Fibroblast of the aortic adventitia (primary cell): ENCODE measurements around the gene STRA6. TPM values are rescaled to one million over a fixed set of nuclear protein-coding genes. Genes with fewer than 3 reads are reported as not detected.

Source experiments
- DNase-seq: peaks from one replicate; pipeline ENCODE4 v3.0.0-alpha.2; 2010; ENCODE audit warnings: low read depth
- H3K4me3 ChIP-seq: 2 replicates; pipeline ENCODE4 v1.5.1; 2011; ENCODE audit warnings: low read depth, mild to moderate bottlenecking, control low read depth, low read length, moderate library complexity
- CTCF ChIP-seq: IDR thresholded peaks from 2 replicates; pipeline ENCODE4 v1.5.1; 2011; ENCODE audit warnings: mild to moderate bottlenecking, low read length, control low read depth, inconsistent platforms; ENCODE audit not compliant: insufficient read depth
- total RNA-seq: library from RNA; depleted of rRNA; stranded (reverse); fragments of >200 nt; gene quantifications from 2 replicates; pipeline ENCODE4 v1.2.3, GENCODE V29; 2012; ENCODE audit warnings: low replicate concordance

The STRA6 gene, protein sequence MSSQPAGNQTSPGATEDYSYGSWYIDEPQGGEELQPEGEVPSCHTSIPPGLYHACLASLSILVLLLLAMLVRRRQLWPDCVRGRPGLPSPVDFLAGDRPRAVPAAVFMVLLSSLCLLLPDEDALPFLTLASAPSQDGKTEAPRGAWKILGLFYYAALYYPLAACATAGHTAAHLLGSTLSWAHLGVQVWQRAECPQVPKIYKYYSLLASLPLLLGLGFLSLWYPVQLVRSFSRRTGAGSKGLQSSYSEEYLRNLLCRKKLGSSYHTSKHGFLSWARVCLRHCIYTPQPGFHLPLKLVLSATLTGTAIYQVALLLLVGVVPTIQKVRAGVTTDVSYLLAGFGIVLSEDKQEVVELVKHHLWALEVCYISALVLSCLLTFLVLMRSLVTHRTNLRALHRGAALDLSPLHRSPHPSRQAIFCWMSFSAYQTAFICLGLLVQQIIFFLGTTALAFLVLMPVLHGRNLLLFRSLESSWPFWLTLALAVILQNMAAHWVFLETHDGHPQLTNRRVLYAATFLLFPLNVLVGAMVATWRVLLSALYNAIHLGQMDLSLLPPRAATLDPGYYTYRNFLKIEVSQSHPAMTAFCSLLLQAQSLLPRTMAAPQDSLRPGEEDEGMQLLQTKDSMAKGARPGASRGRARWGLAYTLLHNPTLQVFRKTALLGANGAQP
- total RNA-seq, result 0.18 and 0.25 TPM in 2 replicates

- H3K4me3 ChIP-seq, result no peak within 1 kb of the TSS
- DNase-seq, result peak; percentile 44
- TF ChIP-seq CTCF, result no peak
These were observed at the start of gene STRA6 for GRCh38 chr15:74202452-74203401. Gene STRA6, minus strand, starts transcription at chr15:74202787. Its CDS starts 520 bp downstream, at chr15:74202267.

- no peak overlapping the region for H3K4me3 ChIP-seq
- TF ChIP-seq CTCF, result no peak
- peak; percentile 46 for DNase-seq
These were observed 49.7 kb upstream of the STRA6 start for GRCh38 chr15:74252291-74252690.

GRCh38 chr15:74251131-74251811 is 48.7 kb upstream of the STRA6 start:
- no peak for DNase-seq
- no peak overlapping the region for H3K4me3 ChIP-seq
- no peak for TF ChIP-seq CTCF

DNA sequence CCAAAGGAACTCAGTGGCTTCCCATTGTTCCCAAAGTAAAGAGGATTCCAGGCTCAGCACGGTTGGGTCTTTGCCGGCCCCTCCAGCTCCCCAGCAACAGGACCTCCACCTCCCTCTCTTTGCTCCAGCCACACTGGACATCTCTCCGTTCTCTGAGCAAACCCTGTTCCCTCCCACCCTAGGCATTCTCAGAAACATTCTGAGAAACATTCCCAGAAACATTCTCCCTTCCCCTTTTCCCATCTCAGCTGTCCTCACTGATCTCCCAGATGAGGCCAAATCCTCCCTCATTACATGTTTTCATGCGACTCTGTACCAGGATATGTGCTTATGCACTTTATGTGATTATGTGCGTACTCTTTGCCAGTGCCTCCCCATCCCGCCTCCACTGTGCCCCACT is 47.7 kb upstream of the STRA6 start:
- TF ChIP-seq CTCF, result no peak
- no peak overlapping the region for H3K4me3 ChIP-seq
- DNase-seq, result no peak

- DNase-seq, result no peak
- H3K4me3 ChIP-seq, result no peak overlapping the region
- no peak for TF ChIP-seq CTCF
These were observed 42.9 kb upstream of the STRA6 start for GRCh38 chr15:74245342-74245931.
